A549 (cell line): ENCODE measurements around the gene TBX6. TPM values are rescaled to one million over a fixed set of nuclear protein-coding genes. Genes with fewer than 3 reads are reported as not detected.

Experiments used
- ATAC-seq, 2 experiments: fragments of 200-7000 bp in 1 of 2; fragments of >200 bp in 1 of 2; cut with Nextera tagmentation in 1 of 2; cut with Tn5 transposase in 1 of 2; 3 replicates each; pipeline versions ENCODE4 v1.8.0 to v1.9.1; 2018 to 2020; ENCODE audit warnings: mild to moderate bottlenecking in 1 of 2, moderate library complexity in 1 of 2
- CTCF ChIA-PET: fragments of 300-600 bp; sonication (Branson Sonifier 250); formaldehyde crosslinking; extraction: SDS; loops from one replicate; lab custom pipeline; 2021; ENCODE audit warnings: antibody characterized with exemption, inconsistent platforms; lab: Yijun Ruan, JAX
- POLR2A ChIA-PET: fragments of 350-600 bp; formaldehyde crosslinking; extraction: SDS; loops from one replicate; lab custom pipeline; 2021; ENCODE audit warnings: antibody characterized with exemption, inconsistent platforms; lab: Yijun Ruan, JAX
- DNase-seq, 2 experiments: peaks; one replicate each; pipeline versions ENCODE4 v3.0.0 to v3.0.0-alpha.2; 2011 to 2016; ENCODE audit warnings: low read depth in 1 of 2, low spot score in 1 of 2
- FAIRE-seq: peaks from 2 replicates; lab custom pipeline; 2011; peaks lifted over from hg19 to GRCh38; lab: Jason Lieb, UNC
- H3K27ac ChIP-seq, 2 experiments: fragments of >200 bp; sonication (Bioruptor Twin); formaldehyde crosslinking; 3 replicates each; pipeline ENCODE4 v1.5.1; 2016 to 2017
- H3K4me1 ChIP-seq: fragments of >200 bp; sonication (Bioruptor Twin); formaldehyde crosslinking; 3 replicates; pipeline ENCODE4 v1.6.1; 2016
- H3K4me2 ChIP-seq: fragments of >200 bp; sonication (Bioruptor Twin); formaldehyde crosslinking; 3 replicates; pipeline ENCODE4 v1.6.1; 2016
- H3K4me3 ChIP-seq: fragments of >200 bp; sonication (Bioruptor Twin); formaldehyde crosslinking; 3 replicates; pipeline ENCODE4 v1.5.1; 2016
- H3K9me3 ChIP-seq: fragments of >200 bp; sonication (Bioruptor Twin); formaldehyde crosslinking; 3 replicates; pipeline ENCODE4 v1.6.1; 2016
- BCL3 ChIP-seq: fragments of >200 bp; sonication (Bioruptor Twin); formaldehyde crosslinking; IDR thresholded peaks from 3 replicates; pipeline ENCODE4 v1.6.1; 2016
- CEBPB ChIP-seq, 2 experiments: fragments of >200 bp in 1 of 2; sonication (Bioruptor Twin) in 1 of 2; formaldehyde crosslinking in 1 of 2; IDR thresholded peaks; 2 replicates each; pipeline ENCODE4 v1.6.1; 2012 to 2016
- CTCF ChIP-seq: fragments of >200 bp; sonication (Bioruptor Twin); formaldehyde crosslinking; IDR thresholded peaks from 3 replicates; pipeline ENCODE4 v1.5.1; 2016
- E2F6 ChIP-seq: IDR thresholded peaks from 2 replicates; pipeline ENCODE4 v1.6.1; 2012; ENCODE audit warnings: low read depth, borderline replicate concordance
- EHMT2 ChIP-seq: fragments of 200-600 bp; sonication (generic); IDR thresholded peaks from 2 replicates; pipeline ENCODE4 v1.6.1; 2016; ENCODE audit warnings: antibody characterized with exemption, low read depth, mild to moderate bottlenecking, moderate library complexity
- ESRRA ChIP-seq: fragments of 150-350 bp; IDR thresholded peaks from 2 replicates; pipeline ENCODE4 v1.6.1; 2014; ENCODE audit warnings: mild to moderate bottlenecking, low read length, borderline replicate concordance
- HDAC2 ChIP-seq: fragments of 200-600 bp; sonication (generic); IDR thresholded peaks from 2 replicates; pipeline ENCODE4 v1.6.1; 2016
- HEYL ChIP-seq: fragments of 250-450 bp; sonication (Bioruptor Pico); IDR thresholded peaks from 2 replicates; pipeline ENCODE4 v1.8.0; 2021; ENCODE audit warnings: mild to moderate bottlenecking, moderate library complexity
- HMGXB4 ChIP-seq: fragments of 250-450 bp; sonication (Bioruptor Pico); IDR thresholded peaks from 2 replicates; pipeline ENCODE4 v1.5.0; 2021; ENCODE audit warnings: mild to moderate bottlenecking, moderate library complexity, borderline replicate concordance
- HOXB13 ChIP-seq: fragments of 250-450 bp; sonication (Bioruptor Pico); IDR thresholded peaks from 2 replicates; pipeline ENCODE4 v1.5.0; 2020; ENCODE audit warnings: low read depth, mild to moderate bottlenecking, moderate library complexity
- JUNB ChIP-seq: fragments of >200 bp; sonication (Bioruptor Twin); formaldehyde crosslinking; IDR thresholded peaks from 2 replicates; pipeline ENCODE4 v1.6.1; 2016
- KDM1A ChIP-seq: fragments of 200-600 bp; sonication (generic); IDR thresholded peaks from 2 replicates; pipeline ENCODE4 v1.6.1; 2016; ENCODE audit warnings: low read depth, mild to moderate bottlenecking
- MAFK ChIP-seq: fragments of 450-650 bp; IDR thresholded peaks from 2 replicates; pipeline ENCODE4 v1.6.1; 2014; ENCODE audit not compliant: partially characterized antibody
- MAX ChIP-seq: IDR thresholded peaks from 2 replicates; pipeline ENCODE4 v1.6.1; 2012
- MAZ ChIP-seq: fragments of 150-350 bp; IDR thresholded peaks from 2 replicates; pipeline ENCODE4 v1.6.1; 2014; ENCODE audit warnings: antibody characterized with exemption, low read depth, low read length, borderline replicate concordance
- NR3C1 ChIP-seq: fragments of >200 bp; sonication (Bioruptor Twin); formaldehyde crosslinking; IDR thresholded peaks from 3 replicates; pipeline ENCODE4 v1.6.1; 2017
- PBX3 ChIP-seq: IDR thresholded peaks from 2 replicates; pipeline ENCODE4 v1.6.1; 2012
- PHF8 ChIP-seq: fragments of 200-600 bp; sonication (generic); IDR thresholded peaks from 2 replicates; pipeline ENCODE4 v1.6.1; 2016; ENCODE audit warnings: low read depth, mild to moderate bottlenecking, antibody characterized with exemption, moderate library complexity, borderline replicate concordance
- POLR2A ChIP-seq: IDR thresholded peaks from 2 replicates; pipeline ENCODE4 v1.6.1; 2012; ENCODE audit warnings: mild to moderate bottlenecking, low read length
- RAD21 ChIP-seq, 2 experiments: fragments of >200 bp in 1 of 2; sonication (Bioruptor Twin) in 1 of 2; formaldehyde crosslinking in 1 of 2; IDR thresholded peaks in 1 of 2; conservative IDR thresholded peaks in 1 of 2; 2 replicates in 1 of 2; 3 replicates in 1 of 2; pipeline ENCODE4 v1.6.1; 2012 to 2018; ENCODE audit warnings: inconsistent platforms in 1 of 2
- RARB ChIP-seq: fragments of 250-450 bp; sonication (Bioruptor Pico); IDR thresholded peaks from 2 replicates; pipeline ENCODE4 v1.8.0; 2021; ENCODE audit warnings: mild to moderate bottlenecking, moderate library complexity
- RFX5 ChIP-seq: fragments of 450-650 bp; IDR thresholded peaks from 2 replicates; pipeline ENCODE4 v1.7.1; 2014; ENCODE audit warnings: antibody characterized with exemption, mild to moderate bottlenecking, moderate library complexity
- SMC3 ChIP-seq: fragments of >200 bp; sonication (Bioruptor Twin); formaldehyde crosslinking; IDR thresholded peaks from 3 replicates; pipeline ENCODE4 v1.6.1; 2018; ENCODE audit warnings: inconsistent platforms
- TFCP2L1 ChIP-seq: fragments of 250-450 bp; sonication (Bioruptor Pico); IDR thresholded peaks from 2 replicates; pipeline ENCODE4 v1.5.0; 2021; ENCODE audit warnings: mild to moderate bottlenecking
- ZC3H11A ChIP-seq: fragments of 450-650 bp; IDR thresholded peaks from 2 replicates; pipeline ENCODE4 v1.6.1; 2014; ENCODE audit warnings: antibody characterized with exemption, mild to moderate bottlenecking
- ZNF302 ChIP-seq: fragments of 250-450 bp; sonication (Bioruptor Pico); IDR thresholded peaks from 2 replicates; pipeline ENCODE4 v1.9.0; 2021; ENCODE audit warnings: inconsistent platforms, mild to moderate bottlenecking, moderate library complexity
- ZSCAN20 ChIP-seq: fragments of 250-450 bp; sonication (Bioruptor Pico); IDR thresholded peaks from 2 replicates; pipeline ENCODE4 v1.8.0; 2022; ENCODE audit warnings: mild to moderate bottlenecking, moderate library complexity
- WGBS: methylation state at CpG from one replicate; pipeline ENCODE4 v1.1.6; 2017; ENCODE audit errors: missing lambda C conversion rate; 5-methylcytosine and 5-hydroxymethylcytosine counted together
- polyA plus RNA-seq, 4 experiments: library from polyadenylated mRNA; depleted of rRNA in 3 of 4; stranded (reverse); fragments of >200 nt; fragmentation: RNase III in 1 of 4; extraction: RNeasy Plus Mini Kit Qiagen cat#74134 plus additional on column Dnase treatment in 1 of 4; gene quantifications; 2 replicates in 3 of 4; 3 replicates in 1 of 4; pipeline ENCODE4 v1.2.3, GENCODE V29; 2011 to 2017
- TF ChIP-seq, protein P1 (sequence below): fragments of 450-650 bp; IDR thresholded peaks from 2 replicates; pipeline ENCODE4 v1.6.1; 2014; ENCODE audit warnings: antibody characterized with exemption

Gene TBX6
- polyA plus RNA-seq, 2 of the 4 experiments (the other 2 are of a cell fraction) = 0.14 to 0.63 TPM

DNA sequence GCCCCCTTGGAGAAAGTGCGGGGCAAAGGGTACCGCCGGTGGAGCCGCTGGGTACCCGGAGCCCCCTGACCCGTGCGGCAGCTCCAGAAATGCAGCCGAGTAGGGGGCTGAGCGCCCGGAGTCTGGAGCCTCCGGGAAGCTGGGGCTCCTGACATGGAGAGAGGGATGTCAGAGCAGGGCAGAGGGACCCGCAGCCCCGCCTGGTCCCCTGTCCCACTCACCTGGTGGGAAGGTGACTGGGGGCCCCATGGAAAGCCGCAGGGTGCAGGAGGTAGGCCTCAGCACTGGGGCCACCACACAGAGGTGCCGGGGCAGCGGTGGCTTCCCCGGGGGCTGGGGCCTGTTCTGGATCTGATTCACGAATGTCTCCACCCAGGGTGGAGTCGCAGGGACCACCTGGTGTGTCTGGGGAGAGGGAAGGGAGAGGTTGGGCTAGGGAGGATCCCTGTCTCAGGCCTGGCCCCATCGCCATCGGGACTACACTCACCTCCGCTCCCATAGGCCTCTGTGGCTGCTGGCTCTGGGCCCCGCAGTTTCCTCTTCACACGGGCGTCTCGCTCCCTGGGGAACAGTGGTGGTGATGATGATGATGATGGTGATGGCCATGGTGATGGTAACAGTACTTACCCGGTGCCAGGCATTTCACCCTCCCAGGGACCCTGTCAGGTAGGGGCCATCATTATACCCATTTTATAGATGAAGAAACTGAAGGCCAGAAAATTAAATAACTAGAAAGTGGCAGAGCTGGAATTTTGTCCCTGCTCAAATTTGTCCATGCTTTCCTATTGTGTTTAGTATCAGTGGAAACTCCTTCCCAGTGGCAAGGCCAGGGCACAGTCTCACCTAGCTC lies 5.2 kb downstream of the TBX6 start:
- CTCF ChIA-PET = interaction anchor here (1.1 to 9.6 kb wide), 6 partner anchors 9 to 386 kb away, joined by 3 to 119 read pairs (median 3); partner anchors contain the start of genes ALDOA and GDPD3
- H3K27ac ChIP-seq = no peak overlapping the region
- no peak overlapping the region for H3K4me3 ChIP-seq
- ATAC-seq (no peak), FAIRE-seq (no peak), DNase-seq (no peak)
- peaks cover 15% of the 10 kb centered on the region for H3K4me1 ChIP-seq
- H3K4me2 ChIP-seq = no peak overlapping the region
- TF ChIP-seq BCL3 (no peak), ZNF302 (CRISPR knock-in tag) (no peak), PBX3 (no peak), ZC3H11A (no peak), CTCF (no peak), MAZ (no peak), RFX5 (no peak), HMGXB4 (CRISPR knock-in tag) (no peak), KDM1A (no peak), HOXB13 (CRISPR knock-in tag) (no peak), RARB (CRISPR knock-in tag) (no peak), E2F6 (no peak), SMC3 (no peak), EHMT2 (no peak), RAD21 (conservative IDR thresholded peaks at IDR 0.05 in 1 of 2, IDR thresholded peaks at IDR 0.05 in 1 of 2) (no peak), ESRRA (no peak)
- POLR2A ChIA-PET = no interaction called here
- H3K9me3 ChIP-seq = no peaks in the 10 kb centered on the region
- 93% methylated on average over 21 of the region's 27 CpGs for WGBS

- WGBS = no CpG with 5 or more reads among the region's 6 CpGs
- peaks cover 17% of the 10 kb centered on the region for H3K4me1 ChIP-seq
- no peaks in the 10 kb centered on the region for H3K9me3 ChIP-seq
- no peak overlapping the region for H3K4me2 ChIP-seq
- H3K27ac ChIP-seq = no peak overlapping the region
- no peak for ATAC-seq
- ChIA-PET CTCF (interaction anchor here (1.9 kb wide), 1 partner anchor 27 kb away, joined by 5 read pairs; the partner anchor contains the start of gene GDPD3), POLR2A (no interaction called here)
- no peak for DNase-seq
- FAIRE-seq = no peak
- H3K4me3 ChIP-seq = no peak overlapping the region
- TF ChIP-seq HEYL (no peak), PHF8 (no peak), ESRRA (no peak), JUNB (no peak), KDM1A (no peak), RARB (CRISPR knock-in tag) (no peak), TFCP2L1 (CRISPR knock-in tag) (no peak), BCL3 (no peak), MAX (no peak), MAFK (no peak), HOXB13 (CRISPR knock-in tag) (no peak), HDAC2 (no peak), NR3C1 (no peak), POLR2A (no peak), CEBPB (IDR thresholded peaks at IDR 0.05) (no peak), ZSCAN20 (CRISPR knock-in tag) (no peak)
- TF ChIP-seq, protein P1, sequence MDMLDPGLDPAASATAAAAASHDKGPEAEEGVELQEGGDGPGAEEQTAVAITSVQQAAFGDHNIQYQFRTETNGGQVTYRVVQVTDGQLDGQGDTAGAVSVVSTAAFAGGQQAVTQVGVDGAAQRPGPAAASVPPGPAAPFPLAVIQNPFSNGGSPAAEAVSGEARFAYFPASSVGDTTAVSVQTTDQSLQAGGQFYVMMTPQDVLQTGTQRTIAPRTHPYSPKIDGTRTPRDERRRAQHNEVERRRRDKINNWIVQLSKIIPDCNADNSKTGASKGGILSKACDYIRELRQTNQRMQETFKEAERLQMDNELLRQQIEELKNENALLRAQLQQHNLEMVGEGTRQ = no peak
Observed at GRCh38 chr16:30085820-30086219, 5.9 kb downstream of the TBX6 start.
